CD4-positive, alpha-beta T cell treated with Interleukin-1 beta for 1 hour (primary cell): ENCODE measurements around the gene TBC1D2.

Source experiments
- DNase-seq, 2 donors: peaks; one replicate each; pipeline ENCODE4 v3.0.0-alpha.2; 2020 to 2022

TBC1D2 gene

GRCh38 chr9:98234245-98234825 is 21.1 kb downstream of the TBC1D2 start:
- no peak for DNase-seq

GRCh38 chr9:98232926-98233325 is 22.5 kb downstream of the TBC1D2 start:
- no peak for DNase-seq

GRCh38 chr9:98231770-98232478 is 23.5 kb downstream of the TBC1D2 start:
- DNase-seq, result no peak

GRCh38 chr9:98230789-98231188 is 24.7 kb downstream of the TBC1D2 start:
- no peak for DNase-seq

GRCh38 chr9:98230304-98230703 is 25.1 kb downstream of the TBC1D2 start:
- no peak for DNase-seq

- no peak for DNase-seq
Observed at GRCh38 chr9:98229620-98230019, 25.8 kb downstream of the TBC1D2 start.

- no peak for DNase-seq
Observed at GRCh38 chr9:98229090-98229395, 26.4 kb downstream of the TBC1D2 start.

- DNase-seq, result no peak
Observed at GRCh38 chr9:98228392-98229089, 26.9 kb downstream of the TBC1D2 start.

- DNase-seq, result no peak
Observed at GRCh38 chr9:98227883-98228282, 27.6 kb downstream of the TBC1D2 start.

GRCh38 chr9:98226957-98227356 is 28.5 kb downstream of the TBC1D2 start:
- no peak for DNase-seq

- no peak for DNase-seq
Observed at GRCh38 chr9:98226516-98226915, 28.9 kb downstream of the TBC1D2 start.

GRCh38 chr9:98225015-98225442 is 30.4 kb downstream of the TBC1D2 start:
- DNase-seq, result no peak

GRCh38 chr9:98222885-98223691 is 32.4 kb downstream of the TBC1D2 start:
- DNase-seq, result no peak

GRCh38 chr9:98220911-98221310 is 34.5 kb downstream of the TBC1D2 start:
- no peak for DNase-seq

- no peak for DNase-seq
Observed at GRCh38 chr9:98219794-98220370, 35.6 kb downstream of the TBC1D2 start.

GRCh38 chr9:98219364-98219716 is 36.1 kb downstream of the TBC1D2 start:
- DNase-seq, result no peak

GRCh38 chr9:98218562-98219363 is 36.7 kb downstream of the TBC1D2 start:
- no peak for DNase-seq

GRCh38 chr9:98217255-98217654 is 38.2 kb downstream of the TBC1D2 start:
- DNase-seq, result no peak

GRCh38 chr9:98216391-98216790 is 39.1 kb downstream of the TBC1D2 start:
- no peak for DNase-seq

GRCh38 chr9:98215821-98216220 is 39.6 kb downstream of the TBC1D2 start:
- peak; percentile 8 to 20 for DNase-seq

- no peak for DNase-seq
Observed at GRCh38 chr9:98215271-98215670, 40.2 kb downstream of the TBC1D2 start.

- DNase-seq, result no peak
Observed at GRCh38 chr9:98214811-98215210, 40.6 kb downstream of the TBC1D2 start.
